DOHH2 (cell line): ENCODE measurements around the gene ANTXRL.

Experiments
- CTCF ChIP-seq: fragments of 200-600 bp; sonication (generic); IDR thresholded peaks from one replicate; pipeline ENCODE4 v1.5.1; 2014; ENCODE audit warnings: antibody characterized with exemption, mild to moderate bottlenecking, low read depth, low read length; ENCODE audit not compliant: poor library complexity, severe bottlenecking
- EZH2phosphoT487 ChIP-seq: fragments of 200-600 bp; sonication (generic); IDR thresholded peaks from 2 replicates; pipeline ENCODE4 v1.6.1; 2017; ENCODE audit warnings: borderline replicate concordance, mild to moderate bottlenecking, antibody characterized with exemption, low read length, moderate library complexity, mixed read lengths

DNA sequence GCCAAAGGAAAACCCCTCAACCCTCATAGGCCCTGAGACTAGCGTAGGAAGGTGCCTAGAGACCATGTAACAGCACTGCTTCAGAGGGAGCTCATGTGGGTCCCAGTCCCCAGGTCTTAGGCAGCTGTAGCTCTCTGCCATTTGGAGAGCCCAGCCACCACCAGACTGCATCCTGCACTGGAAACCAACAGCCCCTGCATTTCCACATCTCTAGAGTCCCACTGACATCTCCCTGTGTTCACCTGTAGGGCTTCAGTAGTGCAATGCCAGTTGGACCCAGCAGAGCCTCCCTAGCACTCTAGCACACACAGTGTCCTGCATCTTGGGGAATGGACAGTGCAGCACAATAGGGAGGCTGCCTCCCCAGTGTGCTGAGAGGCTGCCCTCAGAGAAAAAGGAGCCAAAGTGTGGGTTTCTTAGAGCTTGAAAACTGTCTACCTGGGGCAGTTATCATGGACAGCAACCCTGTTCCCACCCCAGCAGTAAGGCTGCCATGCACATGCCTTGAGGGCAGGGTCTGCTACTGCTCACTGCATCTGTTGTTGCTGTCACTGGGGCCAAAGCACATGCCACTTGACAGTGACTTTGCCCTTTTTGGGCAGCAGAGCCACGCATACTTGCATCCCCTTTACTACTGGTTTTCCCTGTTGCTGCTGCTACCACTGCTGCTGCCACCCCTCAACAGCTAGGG lies 46.7 kb upstream of the ANTXRL start:
- TF ChIP-seq CTCF: no peak
- no peak for TF ChIP-seq EZH2phosphoT487
